Superior temporal gyrus (tissue), 1 donor: Measurements from ENCODE around the gene ENOX1.

Source experiments
- DNase-seq: peaks from one replicate; pipeline ENCODE4 v3.0.0-alpha.2; 2016; ENCODE audit errors: extremely low spot score

ENOX1 gene

GRCh38 chr13:43786766-43787517, at the start of gene ENOX1:
Gene ENOX1 (minus strand): TSS chr13:43786972.
- DNase-seq = peak; percentile 90

GRCh38 chr13:43835701-43836100, 48.9 kb upstream of the ENOX1 start:
- DNase-seq = no peak

GRCh38 chr13:43831088-43831487, 44.3 kb upstream of the ENOX1 start:
- DNase-seq = no peak

- no peak for DNase-seq
Measured at GRCh38 chr13:43830497-43830881, 43.7 kb upstream of the ENOX1 start.

- peak; percentile 91 for DNase-seq
Measured at GRCh38 chr13:43824656-43825055, 37.9 kb upstream of the ENOX1 start.

GRCh38 chr13:43822969-43823368, 36.2 kb upstream of the ENOX1 start:
- no peak for DNase-seq

- DNase-seq = peak; percentile 80
Measured at GRCh38 chr13:43816401-43816889, 29.7 kb upstream of the ENOX1 start.

- no peak for DNase-seq
Measured at GRCh38 chr13:43815204-43815603, 28.4 kb upstream of the ENOX1 start.

GRCh38 chr13:43808676-43809075, 21.9 kb upstream of the ENOX1 start:
- peak; percentile 55 for DNase-seq

GRCh38 chr13:43805681-43806128, 18.9 kb upstream of the ENOX1 start:
- DNase-seq = peak; percentile 58

- DNase-seq = peak; percentile 87
Measured at GRCh38 chr13:43805071-43805468, 18.3 kb upstream of the ENOX1 start.

- DNase-seq = peak; percentile 99
Measured at GRCh38 chr13:43804461-43805070, 17.8 kb upstream of the ENOX1 start.

- DNase-seq = no peak
Measured at GRCh38 chr13:43802511-43802910, 15.7 kb upstream of the ENOX1 start.

- DNase-seq = no peak
Measured at GRCh38 chr13:43800828-43801227, 14.1 kb upstream of the ENOX1 start.

GRCh38 chr13:43799191-43799590, 12.4 kb upstream of the ENOX1 start:
- DNase-seq = no peak

- peak; percentile 80 for DNase-seq
Measured at GRCh38 chr13:43797869-43798268, 11.1 kb upstream of the ENOX1 start.

- DNase-seq = no peak
Measured at GRCh38 chr13:43797159-43797558, 10.4 kb upstream of the ENOX1 start.

- DNase-seq = no peak
Measured at GRCh38 chr13:43794416-43794815, 7.6 kb upstream of the ENOX1 start.

GRCh38 chr13:43792076-43792881, 5.5 kb upstream of the ENOX1 start:
- no peak for DNase-seq

- DNase-seq = peak; percentile 76
Measured at GRCh38 chr13:43787997-43788396, 1.2 kb upstream of the ENOX1 start.

GRCh38 chr13:43787518-43787891, 733 bp upstream of the ENOX1 start:
- DNase-seq = no peak

GRCh38 chr13:43786472-43786765, 353 bp downstream of the ENOX1 start:
- DNase-seq = no peak
